Measurements from ENCODE around the gene ADAM10. TPM values are rescaled to one million over a fixed set of nuclear protein-coding genes. Genes with fewer than 3 reads are reported as not detected.
A peak's percentile ranks its signal among the peaks of the same experiment; 100 is the strongest.

The ADAM10 gene
- total RNA-seq (138 and 143 TPM in 2 replicates), polyA plus RNA-seq (18.8 and 20.3 TPM in 2 replicates), polyA minus RNA-seq (72.1 and 87.3 TPM in 2 replicates)
- total RNA-seq (2013) = 103 TPM

DNA sequence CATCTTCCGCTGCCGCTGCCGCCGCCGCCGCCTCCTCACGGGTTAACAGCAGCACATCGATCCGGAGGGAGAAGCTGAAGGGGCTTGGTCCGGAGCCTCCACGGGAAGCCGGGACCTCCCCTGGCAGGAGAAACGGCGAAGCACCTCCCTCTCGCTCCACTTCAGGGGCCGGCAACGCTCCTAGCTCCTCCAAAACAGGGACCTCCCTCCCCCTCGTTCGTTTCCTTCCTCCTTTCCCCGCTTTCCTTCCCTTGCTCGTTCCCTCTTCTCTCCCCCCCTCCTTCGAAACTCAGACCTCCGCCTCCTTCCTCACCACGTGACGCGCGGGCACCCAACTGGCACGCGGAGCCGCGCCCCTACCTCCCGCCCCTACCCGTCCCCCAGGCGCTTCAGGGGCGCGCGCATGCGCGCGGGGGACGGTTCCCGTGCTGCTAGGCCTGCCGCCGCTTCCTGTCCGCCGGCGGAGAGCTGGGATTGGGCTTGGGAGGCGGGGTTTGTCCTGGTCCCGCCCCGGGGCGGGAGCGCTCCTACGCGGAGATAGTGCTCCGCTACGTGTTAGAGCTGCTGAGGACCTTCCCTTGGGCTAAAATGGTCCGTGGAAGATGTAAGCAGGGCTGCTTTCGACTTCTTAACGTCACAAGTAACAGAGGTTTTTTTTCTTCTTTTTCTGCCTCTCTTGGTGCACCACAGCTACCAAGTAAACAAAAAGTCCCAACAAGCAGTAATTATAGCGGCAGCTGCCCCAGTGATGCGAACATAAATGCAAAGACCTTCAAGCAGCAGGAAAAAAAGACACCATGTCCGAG, at the start of gene ADAM10:
TSS of gene ADAM10 (minus strand) at position 176 of the 806 bp plus-strand sequence. CDS start at position 3, 173 bp downstream.
- peaks cover 35% of the 10 kb centered on the region for H3K4me1 Mint-ChIP-seq
- H3K9me3 ChIP-seq (ENCODE audit: control extremely low read depth in 1 of 3, control insufficient read depth in 2 of 3, insufficient read depth in 1 of 3, low read length in 2 of 3) = no peaks in the 10 kb centered on the region
- DNase-seq = peak; percentile 97
- intact Hi-C loops (cut with micrococcal nuclease) = loop anchor here (1.0 to 5.0 kb wide), 7 partner anchors 22 to 939 kb away; partner anchors contain the start of genes BNIP2, GTF2A2, MINDY2 and SLTM
- H2AFZ ChIP-seq (ENCODE audit: insufficient read depth, low read depth, low read length, poor library complexity, severe bottlenecking) = peak within 1 kb of the TSS; percentile 92
- H3K27ac ChIP-seq (ENCODE audit: low read length in 2 of 2) = peak within 1 kb of the TSS; percentile 86 to 92
- peak within 1 kb of the TSS; percentile 97 for H3K27ac Mint-ChIP-seq
- POLR2A ChIA-PET = interaction anchor here (0.6 to 3.3 kb wide), 5 partner anchors 11 to 180 kb away, joined by 3 to 55 read pairs (median 5); partner anchors contain the start of gene MINDY2
- H3K9ac ChIP-seq (ENCODE audit: low read length) = peak within 1 kb of the TSS; percentile 84
- no peaks in the 10 kb centered on the region for H3K9me3 Mint-ChIP-seq (ENCODE audit: insufficient read depth)
- peak within 1 kb of the TSS; percentile 87 for H3K4me2 ChIP-seq (replicated peaks; ENCODE audit: low read depth, low read length, poor library complexity, severe bottlenecking)
- CTCF ChIA-PET = interaction anchor here (0.7 to 1.9 kb wide), 5 partner anchors 20 to 298 kb away, joined by 3 to 28 read pairs (median 4); partner anchors contain the start of gene MINDY2
- H3K4me3 Mint-ChIP-seq = peak within 1 kb of the TSS; percentile 99
- H3K27me3 Mint-ChIP-seq = no peaks in the 10 kb centered on the region
- H4K20me1 ChIP-seq (ENCODE audit: control insufficient read depth, insufficient read depth, low read length, poor library complexity, severe bottlenecking) = peaks cover 21% of the 10 kb centered on the region
- no peaks in the 10 kb centered on the region for H3K27me3 ChIP-seq (replicated peaks in 1 of 4; ENCODE audit: control extremely low read depth in 1 of 4, control insufficient read depth in 3 of 4, insufficient read depth in 4 of 4, low read length in 3 of 4)
- H3K4me3 ChIP-seq (ENCODE audit: control extremely low read depth in 1 of 5, extremely low read depth in 1 of 5, insufficient read depth in 1 of 5, low read depth in 2 of 5, low read length in 4 of 5) = peak within 1 kb of the TSS; percentile 88 to 99 (median 99)
- WGBS (ENCODE audit: insufficient coverage) = 0% methylated on average over 62 of the region's 62 CpGs
- peaks cover 12 to 27% of the 10 kb centered on the region in 2 donors for H3K4me1 ChIP-seq (ENCODE audit: control insufficient read depth in 2 of 2, insufficient read depth in 2 of 2, low read length in 2 of 2)
- TF ChIP-seq CTCF (IDR thresholded peaks at IDR 0.05) = no peak
- TF ChIP-seq EZH2 (IDR thresholded peaks at IDR 0.05; ENCODE audit: borderline replicate concordance, insufficient read depth, low read depth, low read length, poor library complexity, severe bottlenecking) = no peak
- peak; percentile 88 for ATAC-seq (ENCODE audit: low read depth)
- peaks cover 48% of the 10 kb centered on the region for H3K79me2 ChIP-seq (ENCODE audit: control insufficient read depth, insufficient read depth, low read length)
- H3K36me3 ChIP-seq (replicated peaks in 1 of 2; ENCODE audit: control extremely low read depth in 1 of 2, control insufficient read depth in 1 of 2, extremely low read depth in 1 of 2, insufficient read depth in 2 of 2, low read length in 1 of 2) = no peaks in the 10 kb centered on the region

DNA sequence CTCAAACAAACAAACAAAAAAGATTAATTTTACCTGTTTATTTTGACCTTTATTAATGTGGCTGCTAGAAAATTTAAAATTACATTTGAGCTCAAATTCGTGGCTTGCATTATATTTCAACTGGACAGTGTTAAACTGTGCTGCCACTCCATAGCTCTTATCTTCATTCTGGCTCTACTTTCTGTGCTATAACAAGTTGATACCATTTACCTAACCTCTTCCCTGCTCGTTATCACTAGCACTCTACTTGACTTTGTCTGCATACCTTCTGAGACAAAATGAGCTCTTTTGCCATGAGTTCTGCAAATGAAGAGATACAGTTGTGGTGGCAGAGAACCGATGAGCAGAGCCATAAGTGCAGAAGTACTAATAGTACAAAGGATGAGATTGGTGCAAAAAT, 48.0 kb upstream of the ADAM10 start:
- 100% methylated on average over 1 of the region's 3 CpGs for WGBS (ENCODE audit: insufficient coverage)
- intact Hi-C loops (cut with micrococcal nuclease) = no loop called here
- Histone ChIP-seq H4K20me1 (ENCODE audit: control insufficient read depth, insufficient read depth, low read length, poor library complexity, severe bottlenecking) (no peaks in the 10 kb centered on the region), H3K4me2 (replicated peaks; ENCODE audit: low read depth, low read length, poor library complexity, severe bottlenecking) (no peak overlapping the region), H3K9ac (ENCODE audit: low read length) (no peak overlapping the region), H3K9me3 (ENCODE audit: control extremely low read depth in 1 of 3, control insufficient read depth in 2 of 3, insufficient read depth in 1 of 3, low read length in 2 of 3) (peaks cover 0 to 5% (median 0%) of the 10 kb centered on the region in 3 donors), H2AFZ (ENCODE audit: insufficient read depth, low read depth, low read length, poor library complexity, severe bottlenecking) (no peak overlapping the region), H3K79me2 (ENCODE audit: control insufficient read depth, insufficient read depth, low read length) (peaks cover 8% of the 10 kb centered on the region), H3K36me3 (replicated peaks in 1 of 2; ENCODE audit: control extremely low read depth in 1 of 2, control insufficient read depth in 1 of 2, extremely low read depth in 1 of 2, insufficient read depth in 2 of 2, low read length in 1 of 2) (peaks cover under 1 to 2% of the 10 kb centered on the region in 2 experiments), H3K27ac (ENCODE audit: low read length in 2 of 2) (no peak overlapping the region), H3K4me3 (ENCODE audit: control extremely low read depth in 1 of 5, extremely low read depth in 1 of 5, insufficient read depth in 1 of 5, low read depth in 2 of 5, low read length in 4 of 5) (no peak overlapping the region), H3K27me3 (replicated peaks in 1 of 4; ENCODE audit: control extremely low read depth in 1 of 4, control insufficient read depth in 3 of 4, insufficient read depth in 4 of 4, low read length in 3 of 4) (no peaks in the 10 kb centered on the region), H3K4me1 (ENCODE audit: control insufficient read depth in 2 of 2, insufficient read depth in 2 of 2, low read length in 2 of 2) (peaks cover 7% of the 10 kb centered on the region in 2 donors)
- H3K27me3 Mint-ChIP-seq = no peaks in the 10 kb centered on the region
- TF ChIP-seq EZH2 (IDR thresholded peaks at IDR 0.05; ENCODE audit: borderline replicate concordance, insufficient read depth, low read depth, low read length, poor library complexity, severe bottlenecking) (no peak), CTCF (IDR thresholded peaks at IDR 0.05) (no peak)
- H3K4me1 Mint-ChIP-seq = peaks cover 22% of the 10 kb centered on the region
- ChIA-PET POLR2A (interaction anchor here (0.7 kb wide), 1 partner anchor 90 kb away, joined by 3 read pairs; no protein-coding TSS in a partner anchor), CTCF (no interaction called here)
- no peak overlapping the region for H3K27ac Mint-ChIP-seq
- ATAC-seq (ENCODE audit: low read depth) (no peak), DNase-seq (no peak)
- H3K9me3 Mint-ChIP-seq (ENCODE audit: insufficient read depth) = no peaks in the 10 kb centered on the region
- no peak overlapping the region for H3K4me3 Mint-ChIP-seq
